PC-3 (cell line): Measurements from ENCODE around the gene VARS2. TPM values are rescaled to one million over a fixed set of nuclear protein-coding genes. Genes with fewer than 3 reads are reported as not detected.
"Not testable (repeated sequence)": the region's sequence is repeated elsewhere in the genome, so short reads cannot be mapped to it uniquely, and the experiment has no call there.

Source experiments
- ATAC-seq: fragments of 200-7000 bp; cut with Tn5 transposase; 2 replicates; pipeline ENCODE4 v1.9.1; 2020; ENCODE audit warnings: mild to moderate bottlenecking, moderate library complexity
- BruUV-seq: library from RNA; stranded (reverse); fragments of 400-500 nt; replicated peaks from 2 replicates; lab custom pipeline; 2021; lab: Mats Ljungman, UMichigan
- CTCF ChIA-PET: fragments of 300-600 bp; sonication (Branson Sonifier 250); formaldehyde crosslinking; loops from one replicate; lab custom pipeline; 2022; ENCODE audit warnings: antibody characterized with exemption; lab: Charles Lee
- POLR2A ChIA-PET: fragments of 300-600 bp; sonication (Branson Sonifier 250); formaldehyde crosslinking; loops from one replicate; lab custom pipeline; 2022; ENCODE audit warnings: antibody characterized with exemption; ENCODE audit not compliant: unreplicated experiment; lab: Charles Lee
- DNase-seq: peaks from one replicate; pipeline ENCODE4 v3.0.0-alpha.2; 2015
- H2AFZ ChIP-seq: fragments of 300-600 bp; sonication (generic); 2 replicates; pipeline ENCODE4 v1.6.0; 2016; ENCODE audit warnings: antibody characterized with exemption, low read length
- H3F3A ChIP-seq: fragments of 300-600 bp; sonication (generic); one replicate; pipeline ENCODE4 v1.6.0; 2017; ENCODE audit warnings: antibody characterized with exemption, low read length, control low read depth, mild to moderate bottlenecking; ENCODE audit not compliant: unreplicated experiment
- H3K27ac ChIP-seq: fragments of 300-600 bp; sonication (generic); 2 replicates; pipeline ENCODE4 v1.5.1; 2016; ENCODE audit warnings: mild to moderate bottlenecking, low read length
- H3K27me3 ChIP-seq: fragments of 300-600 bp; sonication (generic); 2 replicates; pipeline ENCODE4 v1.6.1; 2016; ENCODE audit warnings: low read length, mixed read lengths
- H3K36me3 ChIP-seq: fragments of 300-600 bp; sonication (generic); 2 replicates; pipeline ENCODE4 v1.6.1; 2016; ENCODE audit warnings: low read depth, mixed run types, low read length, mixed read lengths
- H3K4me1 ChIP-seq: fragments of 300-600 bp; sonication (generic); 2 replicates; pipeline ENCODE4 v1.5.1; 2016; ENCODE audit warnings: low read length; ENCODE audit not compliant: insufficient read depth
- H3K4me2 ChIP-seq: fragments of 300-600 bp; sonication (generic); 2 replicates; pipeline ENCODE4 v1.6.0; 2016; ENCODE audit warnings: low read length
- H3K4me3 ChIP-seq: fragments of 300-600 bp; sonication (generic); 2 replicates; pipeline ENCODE4 v1.5.1; 2016; ENCODE audit warnings: mild to moderate bottlenecking, low read length, mixed read lengths
- H3K79me2 ChIP-seq: fragments of 300-600 bp; sonication (generic); 2 replicates; pipeline ENCODE4 v1.6.1; 2017; ENCODE audit warnings: low read length, mixed read lengths
- H3K9ac ChIP-seq: fragments of 300-600 bp; sonication (generic); 2 replicates; pipeline ENCODE4 v1.6.0; 2016; ENCODE audit warnings: mild to moderate bottlenecking, low read length
- H3K9me2 ChIP-seq: fragments of 300-600 bp; sonication (generic); replicated peaks from 2 replicates; pipeline ENCODE4 v1.6.1; 2016; ENCODE audit warnings: mixed run types, low read length, mixed read lengths
- H3K9me3 ChIP-seq: fragments of 300-600 bp; sonication (generic); 2 replicates; pipeline ENCODE4 v1.6.1; 2016; ENCODE audit warnings: low read length, mixed read lengths
- H4K20me1 ChIP-seq: fragments of 300-600 bp; sonication (generic); 2 replicates; pipeline ENCODE4 v1.6.1; 2016; ENCODE audit warnings: low read length, mixed read lengths
- CTCF ChIP-seq: fragments of 300-600 bp; sonication (generic); conservative IDR thresholded peaks from 2 replicates; pipeline ENCODE4 v1.5.1; 2017; ENCODE audit warnings: antibody characterized with exemption, low read depth, mild to moderate bottlenecking, low read length
- EZH2 ChIP-seq: fragments of 300-600 bp; sonication (generic); IDR thresholded peaks from one replicate; pipeline ENCODE4 v1.6.1; 2017; ENCODE audit warnings: antibody characterized with exemption, mild to moderate bottlenecking, low read length; ENCODE audit not compliant: unreplicated experiment
- EZH2phosphoT487 ChIP-seq: fragments of 300-600 bp; sonication (generic); IDR thresholded peaks from 2 replicates; pipeline ENCODE4 v1.6.1; 2018; ENCODE audit warnings: mild to moderate bottlenecking, antibody characterized with exemption, low read length, borderline replicate concordance
- intact Hi-C: fragments of 100-400 bp; cut with micrococcal nuclease; formaldehyde crosslinking; loops from 2 replicates; pipeline ENCODE4 v1.9.0; 2023
- total RNA-seq: library from RNA; depleted of rRNA; stranded (reverse); fragments of >200 nt; gene quantifications from 2 replicates; pipeline ENCODE4 v1.2.3, GENCODE V29; 2014

VARS2 gene
- total RNA-seq, 1 experiment from 2014 or later = 66.5 TPM

- H3K4me3 ChIP-seq = no peak overlapping the region
- ChIA-PET POLR2A (interaction anchor here (0.5 kb wide), 1 partner anchor 169 kb away, joined by 3 read pairs; no protein-coding TSS in a partner anchor), CTCF (interaction anchor here (0.7 kb wide), 1 partner anchor 201 kb away, joined by 5 read pairs; no protein-coding TSS in a partner anchor)
- TF ChIP-seq EZH2 = no peak
- TF ChIP-seq EZH2phosphoT487 = no peak
- no peak for TF ChIP-seq CTCF
- H3K27me3 ChIP-seq = no peaks in the 10 kb centered on the region
- ATAC-seq (no peak), DNase-seq (no peak)
- H2AFZ ChIP-seq = no peak overlapping the region
- BruUV-seq = no TSS peak
- no peak overlapping the region for H3K4me2 ChIP-seq
- no peaks in the 10 kb centered on the region for H3K9me2 ChIP-seq
- no peaks in the 10 kb centered on the region for H3K9me3 ChIP-seq
- no peaks in the 10 kb centered on the region for H4K20me1 ChIP-seq
- H3F3A ChIP-seq = no peaks in the 10 kb centered on the region
- intact Hi-C loops = no loop called here
- peaks cover 24% of the 10 kb centered on the region for H3K36me3 ChIP-seq
- H3K27ac ChIP-seq = no peak overlapping the region
- H3K4me1 ChIP-seq = no peaks in the 10 kb centered on the region
- H3K9ac ChIP-seq = no peak overlapping the region
- no peaks in the 10 kb centered on the region for H3K79me2 ChIP-seq
Observed at GRCh38 chr6:30901436-30901835, 12.6 kb upstream of the VARS2 start.

DNA sequence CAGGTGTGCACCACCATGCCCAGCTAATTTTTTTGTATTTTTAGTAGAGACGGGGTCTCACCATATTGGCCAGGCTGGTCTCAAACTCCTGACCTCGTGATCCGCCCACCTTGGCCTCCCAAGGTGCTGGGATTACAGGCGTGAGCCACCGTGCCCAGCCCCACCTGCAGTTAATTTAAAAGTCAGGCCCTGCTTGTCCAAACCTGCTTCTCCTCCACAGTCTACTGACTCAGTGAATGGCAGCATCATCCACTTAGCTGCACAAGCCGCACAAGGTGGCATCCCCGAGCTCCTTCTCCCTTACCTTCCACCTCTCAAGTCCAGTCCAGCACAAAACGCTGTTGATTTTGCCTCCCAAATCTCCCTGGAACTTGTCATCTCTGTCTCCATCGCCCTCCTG, 11.8 kb upstream of the VARS2 start:
- H3K4me3 ChIP-seq, DNase-seq, H3K79me2 ChIP-seq, H3K9ac ChIP-seq, H4K20me1 ChIP-seq, H3K9me3 ChIP-seq, intact Hi-C loops, ATAC-seq, BruUV-seq, H3K27ac ChIP-seq, H2AFZ ChIP-seq, H3K4me1 ChIP-seq, H3K4me2 ChIP-seq, CTCF ChIA-PET, H3F3A ChIP-seq, H3K9me2 ChIP-seq, H3K27me3 ChIP-seq, POLR2A ChIA-PET: not testable (repeated sequence)
- H3K36me3 ChIP-seq = peaks cover 24% of the 10 kb centered on the region

- H3K36me3 ChIP-seq = peaks cover 19% of the 10 kb centered on the region; the same call in 1 of the 2 replicates
- H3K4me1 ChIP-seq = no peaks in the 10 kb centered on the region
- intact Hi-C loops = no loop called here
- no peaks in the 10 kb centered on the region for H3K9me3 ChIP-seq
- DNase-seq (no peak), ATAC-seq (no peak)
- H4K20me1 ChIP-seq = no peaks in the 10 kb centered on the region
- H3K9ac ChIP-seq = no peak overlapping the region
- no peak overlapping the region for H3K27ac ChIP-seq
- H3F3A ChIP-seq = no peaks in the 10 kb centered on the region
- POLR2A ChIA-PET = no interaction called here
- TF ChIP-seq EZH2phosphoT487 = no peak
- TF ChIP-seq EZH2 = no peak
- TF ChIP-seq CTCF = no peak
- H2AFZ ChIP-seq = no peak overlapping the region
- CTCF ChIA-PET = no interaction called here
- no peaks in the 10 kb centered on the region for H3K9me2 ChIP-seq
- H3K4me2 ChIP-seq = no peak overlapping the region
- H3K4me3 ChIP-seq = no peak overlapping the region
- H3K79me2 ChIP-seq = no peaks in the 10 kb centered on the region
- H3K27me3 ChIP-seq = no peaks in the 10 kb centered on the region
- BruUV-seq = no TSS peak
Observed at GRCh38 chr6:30902709-30903108, 11.3 kb upstream of the VARS2 start.
